Daoy (cell line): ENCODE results near the gene CAV2. TPM values are rescaled to one million over a fixed set of nuclear protein-coding genes. Genes with fewer than 3 reads are reported as not detected.

ENCODE experiments used
- DNase-seq: peaks from one replicate; pipeline ENCODE4 v3.0.0-alpha.2; 2015; ENCODE audit warnings: low read depth
- total RNA-seq: library from RNA; depleted of rRNA; stranded (reverse); fragments of >200 nt; shearing (Covaris generic); gene quantifications from 2 replicates; pipeline ENCODE4 v1.2.3, GENCODE V29; 2014

Gene CAV2
- total RNA-seq, 1 experiment from 2014 or later, result 150 TPM

DNA sequence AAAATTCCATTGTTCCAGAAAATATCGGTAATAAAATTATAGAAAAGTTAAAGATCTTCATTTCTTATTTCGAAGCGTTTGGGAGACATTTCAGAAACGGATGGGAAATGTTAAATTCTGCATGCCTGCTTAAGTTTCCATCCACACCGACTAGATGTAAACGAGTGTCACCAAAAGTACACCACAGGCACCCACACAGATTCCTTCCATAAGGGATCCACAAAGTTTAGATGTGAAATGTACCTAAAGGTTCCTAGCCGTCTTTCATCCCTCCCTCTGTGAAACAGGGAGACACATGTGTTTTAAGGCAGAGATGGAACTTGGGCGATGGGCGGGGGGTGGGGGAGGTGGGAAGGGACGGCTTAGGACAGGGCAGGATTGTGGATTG, 24.7 kb downstream of the CAV2 start:
- DNase-seq, result no peak

DNA sequence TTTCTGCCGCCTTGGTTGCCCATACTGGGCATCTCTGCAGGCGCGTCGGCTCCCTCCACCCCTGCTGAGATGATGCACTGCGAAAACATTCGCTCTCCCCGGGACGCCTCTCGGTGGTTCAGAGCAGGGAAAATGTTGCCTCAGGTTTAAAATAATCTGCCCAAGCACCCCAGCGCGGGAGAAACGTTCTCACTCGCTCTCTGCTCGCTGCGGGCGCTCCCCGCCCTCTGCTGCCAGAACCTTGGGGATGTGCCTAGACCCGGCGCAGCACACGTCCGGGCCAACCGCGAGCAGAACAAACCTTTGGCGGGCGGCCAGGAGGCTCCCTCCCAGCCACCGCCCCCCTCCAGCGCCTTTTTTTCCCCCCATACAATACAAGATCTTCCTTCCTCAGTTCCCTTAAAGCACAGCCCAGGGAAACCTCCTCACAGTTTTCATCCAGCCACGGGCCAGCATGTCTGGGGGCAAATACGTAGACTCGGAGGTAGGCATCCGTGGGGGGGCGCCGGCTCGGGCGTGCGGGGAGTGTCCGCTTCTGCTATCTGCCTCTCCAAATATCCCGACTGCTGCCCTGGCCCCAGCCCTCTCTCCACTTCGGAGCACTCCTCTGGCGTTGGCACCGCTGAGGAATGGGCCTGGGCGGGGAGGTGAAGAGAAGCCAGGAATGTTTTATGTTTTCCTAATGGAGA, 25.2 kb downstream of the CAV2 start, which contains the start of gene CAV1:
TSS of gene CAV1 (plus strand) at position 428 of the 689 bp plus-strand sequence. CDS start at position 455, 27 bp downstream.
- peak; percentile 100 for DNase-seq

DNA sequence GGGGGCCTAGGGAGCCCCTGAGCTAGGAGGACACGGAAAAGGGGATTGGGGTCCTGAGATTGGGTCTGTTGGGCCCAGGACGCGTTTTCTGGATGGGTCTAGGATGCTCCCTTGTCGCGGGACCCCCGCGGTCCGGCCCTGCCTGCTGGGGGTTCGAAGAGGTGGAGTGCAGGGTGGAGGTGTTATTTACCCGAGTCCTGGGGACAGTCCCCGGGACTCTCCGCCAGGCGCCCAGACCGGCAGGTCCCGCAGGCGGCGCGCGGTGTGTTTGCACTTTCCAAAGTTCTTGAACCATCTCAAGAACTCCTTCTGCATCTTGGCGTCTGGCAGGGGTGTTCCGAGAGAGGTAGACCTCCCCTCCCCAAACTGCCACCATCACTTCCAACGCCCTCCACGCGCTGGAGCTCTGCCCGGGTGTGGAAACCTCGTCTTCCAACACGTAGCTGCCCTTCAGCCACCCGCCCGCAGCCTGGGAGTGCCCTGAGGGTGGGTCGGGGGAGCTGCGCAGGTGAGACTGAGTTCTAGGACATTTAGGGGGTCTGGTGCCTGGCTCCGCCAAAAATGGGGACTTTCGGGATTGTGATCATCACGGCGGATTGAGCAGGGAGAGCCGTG, 25.9 kb downstream of the CAV2 start:
- peak; percentile 61 for DNase-seq

DNA sequence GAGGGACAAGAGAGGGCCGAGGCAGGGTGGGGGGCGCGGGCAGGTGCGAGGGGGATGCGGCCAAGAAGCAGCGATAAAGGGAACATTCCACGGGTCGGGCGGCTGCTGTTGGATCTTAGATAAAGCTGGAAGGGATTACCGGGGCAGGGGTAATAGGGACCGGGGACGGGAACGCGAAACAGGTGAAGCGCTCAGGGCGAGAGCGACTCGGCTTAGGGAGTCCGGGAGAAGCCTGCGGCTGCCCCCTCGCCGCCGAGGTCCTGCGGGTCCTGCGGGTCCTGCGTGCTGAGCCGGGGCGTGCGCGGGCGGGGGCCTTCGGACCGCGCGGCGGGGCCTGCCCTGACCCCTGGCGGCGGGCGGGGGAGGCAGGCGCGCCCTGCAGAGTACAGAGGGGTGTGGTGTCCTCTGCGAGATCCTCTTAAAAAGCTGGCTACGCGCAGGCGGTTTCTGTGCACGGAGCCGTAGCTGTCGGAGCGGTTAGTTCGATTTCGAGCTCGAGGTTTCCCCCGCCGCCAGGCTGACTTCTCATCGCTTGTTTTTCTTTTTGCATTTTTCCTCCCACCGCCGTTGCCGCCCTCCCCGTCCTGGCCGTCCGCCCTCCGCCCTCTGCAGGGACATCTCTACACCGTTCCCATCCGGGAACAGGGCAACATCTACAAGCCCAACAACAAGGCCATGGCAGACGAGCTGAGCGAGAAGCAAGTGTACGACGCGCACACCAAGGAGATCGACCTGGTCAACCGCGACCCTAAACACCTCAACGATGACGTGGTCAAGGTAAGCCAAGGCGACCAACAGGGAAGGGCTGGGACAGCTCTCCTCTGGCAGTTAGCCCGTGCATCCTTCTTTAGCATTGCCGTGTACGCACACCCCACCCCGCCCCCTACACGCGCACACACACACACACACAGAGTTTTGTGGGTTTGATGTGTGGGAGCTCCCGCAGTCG, 26.6 kb downstream of the CAV2 start:
- DNase-seq, result peak; percentile 97

DNA sequence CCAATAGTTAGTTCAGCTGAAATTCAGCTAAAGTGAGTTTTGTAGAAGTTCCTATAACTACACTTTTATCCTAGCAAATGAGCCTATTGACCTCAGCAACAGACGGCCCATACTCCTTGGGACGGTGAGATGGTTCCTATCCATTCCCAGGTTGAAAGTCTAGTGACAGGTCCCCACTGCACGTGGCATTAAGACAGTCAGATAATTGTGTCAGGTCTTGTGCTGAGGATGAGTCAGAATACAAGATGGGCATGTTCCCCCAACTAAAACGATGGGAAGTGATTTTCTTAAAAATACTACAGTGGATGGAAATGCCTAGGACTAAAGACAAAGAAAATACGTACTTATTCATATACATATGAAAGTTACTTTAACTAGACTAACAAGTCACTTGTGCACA, 27.4 kb downstream of the CAV2 start:
- DNase-seq, result peak; percentile 54

- DNase-seq, result peak; percentile 69
These were observed 28.0 kb downstream of the CAV2 start for GRCh38 chr7:116527521-116527920.

- peak; percentile 97 for DNase-seq
These were observed 28.7 kb downstream of the CAV2 start for GRCh38 chr7:116528008-116528789.

DNA sequence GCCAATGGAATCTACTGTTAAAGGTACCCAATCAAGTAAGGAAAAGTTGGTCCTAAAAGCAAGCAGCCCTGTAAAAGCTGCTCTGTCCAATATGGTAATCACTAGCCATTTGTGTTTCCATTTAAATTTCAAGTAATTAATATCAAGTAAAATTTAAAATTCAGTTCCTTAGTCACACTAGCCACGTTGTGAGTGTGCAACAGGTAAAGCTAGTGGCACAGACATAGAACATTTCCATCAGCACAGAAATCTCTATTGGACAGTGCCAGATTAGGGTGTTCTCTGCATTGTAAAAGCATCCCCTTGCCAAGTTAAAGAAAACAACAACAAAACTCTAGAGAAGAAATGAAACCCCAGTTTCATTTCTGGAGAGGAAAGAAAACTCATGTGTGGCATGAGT, 29.7 kb downstream of the CAV2 start:
- no peak for DNase-seq

DNA sequence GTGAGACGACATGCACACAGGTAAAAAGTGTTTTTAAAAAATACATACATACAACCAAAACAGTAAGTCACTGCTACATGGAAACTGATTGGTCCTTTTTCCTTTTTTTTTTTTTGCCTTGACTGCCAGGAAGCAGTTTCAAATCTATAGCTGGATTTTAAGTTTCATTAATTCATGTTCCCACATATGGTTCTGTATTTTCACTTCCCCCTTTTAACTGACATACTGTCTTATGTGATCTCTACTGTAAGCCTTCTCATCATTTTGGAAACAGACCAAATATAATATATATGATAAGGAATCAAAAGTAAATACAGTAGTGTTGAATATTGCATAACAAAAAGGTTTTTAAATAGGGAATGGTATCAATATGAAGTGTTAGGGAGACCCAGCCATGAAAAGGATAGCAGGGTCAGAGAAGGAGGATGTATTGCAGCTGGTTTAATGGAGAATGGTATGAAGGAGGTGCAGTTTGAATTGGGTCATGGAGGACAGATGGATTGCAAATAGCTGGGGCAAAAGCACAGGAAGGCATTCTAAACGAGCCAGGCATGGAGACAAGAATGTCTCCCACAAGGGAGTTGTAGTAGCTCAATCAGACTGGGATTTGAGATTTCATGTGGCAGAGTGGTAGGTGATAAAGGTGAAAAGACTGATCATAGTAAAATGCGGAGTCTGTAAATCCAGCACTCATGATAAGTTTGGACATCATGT, 30.7 kb downstream of the CAV2 start:
- DNase-seq, result no peak

DNA sequence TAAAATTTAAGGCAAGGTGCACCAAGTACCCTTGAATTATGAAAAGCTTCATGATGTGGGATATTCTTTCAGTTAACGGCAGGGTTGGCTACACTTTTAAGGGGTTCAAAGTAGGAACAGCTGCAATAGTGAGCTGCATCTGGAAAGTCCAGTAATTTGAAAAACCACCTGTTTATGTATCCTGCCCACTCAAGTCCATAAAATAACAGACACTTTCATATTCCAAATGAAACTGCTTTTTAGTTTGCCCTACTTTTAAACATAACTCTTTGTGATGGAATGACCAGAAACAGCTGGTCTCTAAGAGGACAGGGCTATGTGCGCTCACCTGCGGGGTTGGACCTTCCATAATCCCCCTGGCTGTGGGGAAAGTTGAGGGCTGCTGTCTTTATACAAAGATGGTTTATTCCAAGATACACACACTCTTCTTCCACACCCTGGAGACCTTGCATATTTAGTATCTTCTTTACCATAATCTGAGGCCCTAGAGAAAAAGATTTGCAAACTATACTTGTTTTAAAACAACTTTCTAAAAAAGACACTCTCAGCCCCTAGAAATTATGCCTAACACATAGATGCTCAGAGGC, 32.7 kb downstream of the CAV2 start:
- no peak for DNase-seq

DNA sequence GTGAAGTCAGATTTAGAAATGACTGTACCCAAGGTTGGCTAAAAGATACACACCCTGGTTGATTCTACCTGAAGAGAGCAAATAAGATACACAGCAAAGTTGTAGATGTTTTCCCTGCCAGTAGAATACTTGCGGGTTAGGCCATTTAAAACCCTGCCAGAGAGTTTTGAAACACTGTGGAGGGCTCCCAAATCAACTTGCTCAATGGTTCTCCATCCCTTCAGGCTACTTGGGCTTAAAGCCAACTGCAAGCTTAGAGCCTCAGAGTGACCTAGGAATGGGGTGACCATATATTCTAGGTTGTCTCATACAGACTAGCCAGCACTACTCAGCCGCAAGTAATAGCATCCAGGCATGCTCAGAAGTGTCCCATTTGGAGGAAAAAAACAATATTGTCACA, 35.3 kb downstream of the CAV2 start:
- DNase-seq, result no peak

DNA sequence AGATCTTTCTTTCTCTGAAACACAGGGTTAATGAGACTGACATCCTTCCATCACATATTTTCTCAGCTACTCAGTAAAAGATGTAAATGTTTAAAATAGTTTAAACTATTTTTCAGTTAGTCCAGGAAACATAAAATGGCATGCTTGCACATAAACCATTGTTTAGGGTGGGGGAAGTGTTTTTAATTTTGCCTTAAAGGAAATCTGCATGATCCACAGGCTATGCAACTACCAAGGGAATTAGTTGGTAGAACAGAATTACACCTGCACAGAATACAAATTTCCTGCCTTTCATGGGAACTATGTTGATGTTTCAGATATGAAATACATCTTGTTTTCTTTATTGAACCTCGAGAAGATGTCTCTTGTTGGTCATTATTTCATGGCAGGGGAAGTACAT, 35.9 kb downstream of the CAV2 start:
- DNase-seq, result no peak

DNA sequence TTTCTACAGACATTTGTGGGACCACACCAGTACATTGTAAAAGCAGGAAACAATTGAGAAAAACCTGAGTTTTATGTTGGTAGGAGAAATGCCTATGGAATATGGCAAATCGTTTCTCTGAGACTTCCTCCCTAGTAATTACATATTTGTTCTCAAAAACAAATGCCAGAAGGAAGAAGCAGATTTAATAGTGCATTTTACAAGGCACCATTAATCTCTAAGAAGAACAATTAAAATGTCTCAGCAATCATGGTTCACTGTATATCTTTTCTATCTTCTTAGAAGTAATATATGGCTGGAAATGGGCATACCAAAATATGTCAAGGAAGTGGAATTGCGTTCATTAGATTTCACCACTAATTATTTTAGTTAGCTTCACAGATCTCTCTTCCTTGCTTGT, 38.6 kb downstream of the CAV2 start:
- DNase-seq, result no peak

DNA sequence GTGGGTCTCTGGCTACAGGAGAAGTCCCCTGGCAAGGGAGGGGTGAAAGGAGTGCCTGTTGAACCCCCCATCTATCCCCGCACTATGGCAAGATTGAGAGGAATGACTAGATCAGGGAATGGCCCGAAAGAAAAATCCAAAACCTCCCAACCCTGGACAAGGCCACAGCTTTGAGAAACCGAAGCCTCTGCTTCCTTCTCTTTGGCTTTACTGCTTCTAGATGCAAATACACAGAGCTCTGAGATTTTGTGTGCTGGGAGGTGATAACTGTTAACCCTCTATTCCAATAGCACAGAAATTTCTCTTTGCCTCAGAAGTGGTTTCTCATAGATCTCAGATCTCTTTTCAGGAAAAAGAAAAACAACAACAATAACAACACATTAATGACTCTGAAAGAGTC, 40.3 kb downstream of the CAV2 start:
- DNase-seq, result no peak

DNA sequence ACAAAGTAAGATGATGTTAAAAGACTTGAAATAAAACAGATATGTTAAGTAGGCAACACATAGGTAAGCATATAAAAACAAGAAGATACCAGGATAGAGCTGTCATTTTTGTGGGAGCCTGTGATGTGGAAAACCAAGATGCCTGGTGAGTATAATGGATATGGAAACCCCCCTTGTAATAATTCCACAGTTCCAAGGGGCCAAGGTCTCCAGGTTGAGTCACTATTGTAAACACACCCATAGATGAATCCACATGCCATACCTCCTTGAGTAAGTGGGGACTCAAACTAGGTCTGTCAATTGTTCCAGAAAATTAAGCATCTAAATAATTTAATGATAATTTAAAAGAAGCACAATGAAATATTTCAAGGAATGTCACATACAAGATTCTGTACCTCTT, 41.2 kb downstream of the CAV2 start:
- peak; percentile 64 for DNase-seq

GRCh38 chr7:116541951-116542350, 42.4 kb downstream of the CAV2 start:
- no peak for DNase-seq

DNA sequence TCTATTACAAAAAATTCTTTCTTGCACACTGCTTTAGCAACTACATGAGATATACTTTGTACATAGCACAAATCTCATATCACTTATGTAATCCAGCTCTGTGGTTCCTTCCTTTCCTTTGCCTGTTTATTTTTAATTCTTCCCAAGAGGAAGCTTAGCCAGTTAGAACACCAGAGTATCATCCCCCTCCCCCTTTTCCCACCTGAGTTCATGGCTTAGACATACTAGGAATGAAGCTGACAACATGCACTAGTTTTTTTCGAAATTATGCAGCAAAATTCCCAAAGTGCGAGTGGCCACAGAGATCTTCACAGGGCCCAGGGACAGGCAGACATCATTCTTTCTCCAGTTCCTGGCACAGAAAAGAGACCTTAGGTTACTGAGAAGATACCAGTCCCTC, 43.1 kb downstream of the CAV2 start:
- DNase-seq, result peak; percentile 42

DNA sequence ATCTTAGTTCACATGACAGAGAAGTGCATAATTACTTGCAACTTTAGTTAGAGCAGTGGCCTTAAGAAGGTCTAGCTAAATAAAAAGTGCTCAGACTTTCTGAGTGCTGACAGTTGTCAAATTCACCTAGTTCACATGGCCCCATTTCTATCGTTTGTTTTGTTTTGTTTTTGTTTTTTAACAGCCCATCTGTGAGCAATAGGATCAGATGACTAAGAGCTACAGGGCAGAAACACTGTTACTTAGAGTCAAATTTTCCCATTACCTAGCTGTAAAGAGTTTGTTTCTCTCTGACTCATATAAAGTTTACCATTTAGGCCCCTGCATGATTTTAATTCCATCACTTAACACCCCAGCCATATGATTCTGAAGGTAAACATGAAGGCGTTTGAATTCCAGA, 44.1 kb downstream of the CAV2 start:
- DNase-seq, result no peak

GRCh38 chr7:116544487-116544886, 44.9 kb downstream of the CAV2 start:
- no peak for DNase-seq

- no peak for DNase-seq
These were observed 46.0 kb downstream of the CAV2 start for GRCh38 chr7:116545411-116545993.
